WI38 (cell line): Measurements from ENCODE around the gene SGK1.
"Not testable (repeated sequence)": the region's sequence is repeated elsewhere in the genome, so short reads cannot be mapped to it uniquely, and the experiment has no call there.

Source experiments
- H3K4me3 ChIP-seq: 2 replicates; pipeline ENCODE4 v1.5.1; 2011; ENCODE audit warnings: low read depth, mild to moderate bottlenecking, control low read depth, low read length
- TF ChIP-seq, protein P1 (sequence below): IDR thresholded peaks from 2 replicates; pipeline ENCODE4 v1.5.1; 2012; ENCODE audit warnings: low read depth, mild to moderate bottlenecking, control low read depth, low read length

Gene SGK1

DNA sequence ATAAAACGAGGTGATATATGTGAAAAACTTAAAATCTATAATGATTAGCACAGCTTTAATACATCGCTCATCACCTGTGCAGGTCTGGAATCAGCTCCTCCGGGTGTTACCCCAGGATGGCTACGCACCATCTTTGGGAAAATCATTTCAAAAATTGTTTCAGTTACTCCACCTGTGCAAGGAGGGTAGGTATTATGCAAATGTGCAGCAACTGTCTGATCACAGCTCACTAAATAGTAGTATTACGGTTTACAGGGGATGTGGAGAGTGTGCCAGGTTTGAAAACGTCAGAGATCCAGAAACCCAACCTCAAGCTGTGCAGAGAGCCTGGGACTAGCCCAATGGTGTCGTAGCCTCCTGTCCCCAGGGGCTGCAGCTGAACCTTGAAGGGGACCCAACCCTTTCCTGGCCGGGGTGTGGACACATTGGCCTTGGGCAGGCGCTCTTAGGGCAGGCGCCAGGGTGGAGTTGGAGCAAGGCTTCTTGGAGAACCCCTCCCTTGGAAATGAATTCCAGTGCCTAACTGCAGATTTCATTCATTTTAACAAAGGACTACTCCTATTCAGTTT, 24.2 kb upstream of the SGK1 start:
- TF ChIP-seq, protein P1, sequence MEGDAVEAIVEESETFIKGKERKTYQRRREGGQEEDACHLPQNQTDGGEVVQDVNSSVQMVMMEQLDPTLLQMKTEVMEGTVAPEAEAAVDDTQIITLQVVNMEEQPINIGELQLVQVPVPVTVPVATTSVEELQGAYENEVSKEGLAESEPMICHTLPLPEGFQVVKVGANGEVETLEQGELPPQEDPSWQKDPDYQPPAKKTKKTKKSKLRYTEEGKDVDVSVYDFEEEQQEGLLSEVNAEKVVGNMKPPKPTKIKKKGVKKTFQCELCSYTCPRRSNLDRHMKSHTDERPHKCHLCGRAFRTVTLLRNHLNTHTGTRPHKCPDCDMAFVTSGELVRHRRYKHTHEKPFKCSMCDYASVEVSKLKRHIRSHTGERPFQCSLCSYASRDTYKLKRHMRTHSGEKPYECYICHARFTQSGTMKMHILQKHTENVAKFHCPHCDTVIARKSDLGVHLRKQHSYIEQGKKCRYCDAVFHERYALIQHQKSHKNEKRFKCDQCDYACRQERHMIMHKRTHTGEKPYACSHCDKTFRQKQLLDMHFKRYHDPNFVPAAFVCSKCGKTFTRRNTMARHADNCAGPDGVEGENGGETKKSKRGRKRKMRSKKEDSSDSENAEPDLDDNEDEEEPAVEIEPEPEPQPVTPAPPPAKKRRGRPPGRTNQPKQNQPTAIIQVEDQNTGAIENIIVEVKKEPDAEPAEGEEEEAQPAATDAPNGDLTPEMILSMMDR: no peak
- H3K4me3 ChIP-seq: no peak overlapping the region

DNA sequence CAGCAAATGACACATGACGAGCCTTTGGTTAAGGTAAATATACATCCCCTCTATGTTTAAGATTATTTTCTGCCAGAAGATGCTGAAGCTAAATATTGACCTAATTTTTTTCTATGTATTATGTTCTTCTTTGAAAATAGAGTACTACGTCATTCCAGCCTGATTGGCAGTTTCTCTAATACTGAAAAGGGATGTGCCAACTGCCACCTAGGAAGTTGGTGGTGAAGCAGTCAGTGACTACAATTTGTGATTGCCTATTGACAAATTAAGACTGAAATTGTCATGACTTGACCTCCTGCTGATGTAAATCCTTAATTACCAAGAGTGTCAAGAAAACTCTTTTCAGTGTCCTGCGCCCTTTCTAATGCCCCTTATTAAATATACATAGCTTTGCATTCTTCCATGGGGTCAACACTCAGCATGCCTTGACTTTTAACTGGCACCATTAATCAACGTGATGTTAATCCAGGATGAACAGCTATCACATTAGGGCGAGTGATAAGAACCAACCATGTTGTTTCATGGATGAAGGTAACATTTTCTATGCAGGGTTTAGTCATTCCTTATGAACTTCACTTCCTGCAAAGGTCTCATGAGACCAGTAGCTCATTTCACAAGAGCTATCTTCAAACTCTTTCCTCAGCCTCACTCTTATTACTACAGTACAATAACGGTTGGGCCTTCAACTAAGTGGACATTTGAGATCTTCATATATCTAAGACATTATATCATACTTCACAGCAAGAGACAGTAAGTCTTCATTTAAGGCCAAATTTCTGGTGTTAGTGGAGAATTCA, 22.5 kb upstream of the SGK1 start:
- H3K4me3 ChIP-seq: no peak overlapping the region
- TF ChIP-seq, protein P1: no peak

DNA sequence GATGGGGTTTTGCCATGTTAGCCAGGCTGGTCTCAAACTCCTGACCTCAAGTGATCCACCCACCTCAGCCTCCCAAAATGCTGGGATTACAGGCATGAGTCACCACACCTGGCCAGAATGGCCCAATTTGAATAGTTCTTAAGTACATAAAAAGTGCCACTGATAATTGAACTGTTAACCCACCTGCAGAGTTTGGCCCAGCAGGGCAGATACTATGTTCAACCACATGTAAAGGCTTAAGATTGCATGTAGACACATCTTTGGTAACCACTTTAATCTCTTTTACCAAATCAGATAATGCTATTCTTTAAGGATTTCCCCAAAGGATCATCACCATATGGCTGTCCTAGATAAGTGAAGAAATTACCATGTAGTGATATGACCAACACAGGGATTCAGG, 21.3 kb upstream of the SGK1 start:
- H3K4me3 ChIP-seq: no peak overlapping the region
- TF ChIP-seq, protein P1: no peak

DNA sequence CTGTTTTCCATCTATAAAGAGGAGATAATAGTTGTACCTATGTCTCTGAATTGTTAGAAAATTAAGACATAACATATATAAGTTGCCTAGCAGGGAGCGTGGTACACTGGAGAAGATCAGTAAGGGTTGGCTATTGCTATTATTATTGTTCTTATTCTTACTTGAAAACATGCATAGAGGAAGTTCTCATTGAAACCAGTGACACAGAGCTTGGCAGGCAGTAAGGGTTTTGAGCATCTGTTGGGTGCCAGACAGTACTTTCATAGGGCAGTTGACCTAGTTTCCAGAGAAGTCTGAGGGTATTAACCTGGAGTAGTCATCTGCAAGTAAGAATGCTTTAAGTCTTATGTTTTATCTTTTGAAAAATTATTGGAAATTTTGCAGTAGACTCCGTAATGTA, 13.3 kb upstream of the SGK1 start:
- no peak overlapping the region for H3K4me3 ChIP-seq
- TF ChIP-seq, protein P1: no peak

DNA sequence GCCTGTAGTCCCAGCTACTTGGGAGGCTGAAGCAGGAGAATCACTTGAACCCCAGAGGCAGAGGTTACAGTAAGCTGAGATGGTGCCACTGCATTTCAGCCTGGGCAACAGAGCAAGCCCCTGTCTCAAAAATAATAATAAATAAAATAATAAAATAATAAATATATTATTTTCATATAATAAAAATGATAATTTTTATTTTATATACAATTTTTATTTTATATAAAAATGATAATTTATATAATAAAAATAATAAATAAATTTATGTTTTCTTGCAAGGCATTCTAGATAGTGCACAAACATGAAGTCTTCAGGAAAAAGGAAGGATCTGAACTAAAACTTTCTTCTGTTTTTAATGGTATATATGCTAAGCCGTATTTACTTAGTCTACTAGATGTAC, 12.6 kb upstream of the SGK1 start:
- TF ChIP-seq, protein P1: no peak
- H3K4me3 ChIP-seq: no peak overlapping the region

DNA sequence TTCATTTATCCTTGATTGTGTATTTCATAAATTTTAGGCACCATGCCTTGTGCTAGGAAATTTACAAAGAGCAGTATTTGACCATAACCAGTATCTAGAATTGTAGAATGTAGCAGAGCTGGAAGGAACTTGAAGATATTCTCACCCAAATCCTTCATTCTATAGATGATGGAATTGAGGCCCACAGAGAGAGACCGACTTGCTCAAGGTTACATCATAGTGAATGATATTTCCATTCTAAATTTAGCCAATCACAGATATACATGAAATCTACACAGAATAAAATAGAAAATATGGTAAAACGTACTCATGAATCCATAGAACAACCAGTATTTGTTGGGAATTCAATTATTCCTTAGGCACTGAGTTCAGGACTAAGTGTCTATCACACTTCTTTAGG, 10.9 kb upstream of the SGK1 start:
- no peak overlapping the region for H3K4me3 ChIP-seq

DNA sequence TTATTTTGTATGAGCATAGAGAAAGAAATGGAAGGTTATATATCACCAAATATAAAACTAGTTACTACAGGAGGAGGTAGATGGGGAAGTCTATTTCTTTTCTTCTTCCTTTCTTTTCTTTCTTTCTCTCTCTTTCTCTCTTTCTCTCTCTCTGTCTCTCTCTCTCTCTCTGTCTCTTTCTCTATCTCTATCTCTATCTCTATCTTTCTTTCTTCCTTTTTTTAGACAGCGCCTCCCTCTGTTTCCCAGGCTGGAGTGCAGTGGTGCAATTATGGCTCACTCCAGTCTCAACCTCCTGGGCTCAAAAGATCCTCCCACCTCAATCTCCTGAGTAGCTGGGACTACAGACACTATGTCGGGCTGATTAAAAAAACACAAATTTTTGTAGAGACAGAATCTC, 10.2 kb upstream of the SGK1 start:
- TF ChIP-seq, protein P1: no peak
- no peak overlapping the region for H3K4me3 ChIP-seq

More for the DNA sequence above, 10.9 kb upstream of the SGK1 start:
- TF ChIP-seq, protein P1: no peak

DNA sequence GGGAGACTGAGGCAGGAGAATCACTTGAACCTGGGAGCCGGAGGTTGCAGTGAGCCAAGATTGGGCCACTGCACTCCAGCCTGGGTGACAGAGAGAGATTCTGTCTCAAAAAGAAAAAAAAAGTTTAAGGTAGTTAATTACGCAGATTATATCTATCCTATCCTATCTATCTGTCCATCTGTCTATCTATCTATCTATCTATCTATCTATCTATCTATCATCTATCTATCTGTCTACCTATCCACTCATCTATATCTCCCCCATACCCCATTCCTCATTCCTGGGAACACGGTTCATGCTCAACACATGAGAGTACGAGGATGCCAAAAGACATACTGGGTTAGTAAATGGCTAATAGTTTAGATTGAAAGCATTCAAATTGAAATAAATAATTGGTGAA, 8.3 kb upstream of the SGK1 start:
- H3K4me3 ChIP-seq: not testable (repeated sequence)
